Right renal cortex interstitium (tissue), 3 donors: ENCODE measurements around the gene MYH4. TPM values are rescaled to one million over a fixed set of nuclear protein-coding genes. Genes with fewer than 3 reads are reported as not detected.

Experiments
- DNase-seq, 3 donors: peaks; one replicate each; pipeline ENCODE4 v3.0.0-alpha.2; 2013; ENCODE audit warnings: low read depth in 3 of 3, low spot score in 2 of 3
- polyA plus RNA-seq, 3 donors: library from polyadenylated mRNA; unstranded; fragments of 120-200 nt; gene quantifications; one replicate each; pipeline ENCODE4 v1.2.1, GENCODE V29; 2013; ENCODE audit not compliant: insufficient read length in 3 of 3

The MYH4 gene
- polyA plus RNA-seq, 3 donors, result 0.06 to 0.14 (median 0.07) TPM

DNA sequence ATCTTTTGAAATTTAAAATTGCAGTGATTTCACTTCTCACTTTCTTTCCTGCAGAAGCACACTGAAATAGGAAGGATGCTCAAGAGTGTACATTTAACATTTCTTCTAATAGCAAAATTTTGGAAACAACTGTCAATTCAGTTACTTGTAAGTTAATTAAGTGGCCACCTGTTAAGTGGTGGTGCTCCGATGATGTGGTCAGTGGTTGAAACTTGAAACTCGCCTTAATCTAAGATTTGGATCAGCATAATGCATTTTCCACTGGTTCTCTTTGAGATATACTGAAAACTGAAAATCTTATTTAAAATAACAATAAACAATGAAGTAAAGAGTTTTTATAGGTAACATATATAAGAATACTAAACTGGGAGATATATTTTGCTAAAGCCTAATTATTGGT is 40.6 kb downstream of the MYH4 start:
- no peak for DNase-seq

GRCh38 chr17:10421900-10422542 is 47.3 kb downstream of the MYH4 start, which contains the start of gene MYH8:
Gene MYH8 (minus strand): TSS chr17:10421950. CDS start chr17:10420227, 1,723 bp downstream.
- no peak for DNase-seq

- DNase-seq, result no peak
Observed at GRCh38 chr17:10421211-10421610, 48.1 kb downstream of the MYH4 start.

GRCh38 chr17:10420811-10421210 is 48.5 kb downstream of the MYH4 start:
- DNase-seq, result no peak

- DNase-seq, result no peak
Observed at GRCh38 chr17:10417431-10417830, 51.9 kb downstream of the MYH4 start.

DNA sequence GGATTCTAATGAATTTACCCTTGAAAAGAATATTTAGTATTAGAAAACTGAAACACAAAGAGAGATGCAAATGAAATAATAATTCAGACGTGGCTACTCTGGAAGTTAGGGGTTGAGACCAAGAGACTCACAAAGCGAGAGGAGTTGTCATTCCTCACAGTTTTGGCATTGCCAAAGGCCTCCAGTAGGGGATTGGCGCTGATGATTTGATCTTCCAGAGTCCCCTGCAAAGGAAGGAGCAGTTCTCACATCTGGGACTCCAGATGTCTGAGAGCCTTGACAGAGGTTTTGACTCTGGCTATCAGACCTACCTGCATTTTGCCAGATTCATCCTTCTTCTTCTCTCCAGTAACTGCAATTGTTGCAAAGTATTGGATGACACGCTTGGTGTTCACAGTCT is 54.2 kb downstream of the MYH4 start:
- DNase-seq, result no peak

DNA sequence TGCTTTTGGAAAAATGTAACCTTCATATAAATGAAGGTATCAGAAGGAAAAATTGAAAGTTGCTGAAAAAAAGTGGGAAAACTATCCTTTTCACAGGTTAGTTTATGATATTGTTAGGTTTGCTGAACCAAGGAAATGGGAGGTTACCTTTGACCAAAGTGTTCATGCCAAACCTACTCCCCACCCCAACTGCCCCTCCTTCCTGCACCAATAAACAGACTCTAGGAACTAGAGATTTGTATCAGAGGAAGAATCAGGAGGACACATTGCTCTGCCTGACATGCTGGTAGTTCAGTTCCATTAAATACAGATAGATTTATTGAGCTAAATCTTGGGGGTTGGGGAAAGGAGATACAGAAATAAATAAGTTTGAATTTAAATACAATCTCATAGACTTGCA is 65.8 kb downstream of the MYH4 start:
- no peak for DNase-seq

DNA sequence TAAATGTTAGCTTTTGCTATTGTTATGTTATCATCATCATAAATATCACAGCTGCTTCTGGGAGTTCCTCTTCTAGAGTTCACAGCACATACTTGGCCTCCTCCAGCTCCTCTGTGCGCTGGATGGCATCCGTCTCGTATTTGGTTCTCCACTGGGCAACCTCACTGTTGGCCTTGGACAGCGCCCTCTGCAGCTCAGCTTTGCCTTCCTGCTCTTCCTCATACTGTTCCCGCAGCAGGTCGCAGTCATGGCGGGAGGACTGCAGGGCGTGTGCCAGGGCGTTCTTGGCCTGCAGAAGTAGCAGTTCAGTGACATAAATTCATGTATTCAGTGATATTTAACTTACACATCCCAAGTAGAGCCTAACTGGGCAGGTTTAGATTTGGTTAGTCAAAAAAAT is 71.0 kb downstream of the MYH4 start:
- DNase-seq, result no peak

DNA sequence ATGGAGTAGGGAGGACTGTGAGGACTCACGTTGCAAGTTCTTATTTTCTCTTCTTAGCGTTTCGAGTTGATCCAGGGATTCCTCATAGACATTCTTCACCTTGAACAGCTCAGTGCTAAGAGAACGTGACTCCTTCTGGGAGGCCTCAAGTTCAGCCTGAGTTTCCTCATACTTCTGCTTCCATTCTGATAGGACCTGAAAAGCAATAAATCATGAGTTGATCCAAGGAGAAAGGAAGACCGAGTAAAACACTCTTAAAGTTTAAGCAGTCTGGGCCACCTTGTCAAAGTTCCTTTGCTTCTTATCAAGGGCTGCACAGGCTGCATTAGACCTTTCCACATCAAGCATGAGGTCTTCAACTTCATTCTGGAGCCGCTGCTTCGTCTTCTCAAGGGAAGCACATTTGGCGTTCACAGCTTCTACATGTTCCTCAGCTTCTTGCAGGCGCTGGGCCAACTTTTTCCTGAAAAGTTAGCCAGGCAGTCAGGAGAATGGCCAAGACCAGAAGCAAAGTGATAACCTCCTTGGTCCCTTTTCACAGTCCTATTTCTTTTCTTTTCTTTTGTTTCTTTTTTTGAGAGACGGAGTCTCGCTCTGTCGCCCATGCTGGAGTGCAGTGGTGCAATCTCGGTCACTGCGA is 72.7 kb downstream of the MYH4 start:
- DNase-seq, result no peak

DNA sequence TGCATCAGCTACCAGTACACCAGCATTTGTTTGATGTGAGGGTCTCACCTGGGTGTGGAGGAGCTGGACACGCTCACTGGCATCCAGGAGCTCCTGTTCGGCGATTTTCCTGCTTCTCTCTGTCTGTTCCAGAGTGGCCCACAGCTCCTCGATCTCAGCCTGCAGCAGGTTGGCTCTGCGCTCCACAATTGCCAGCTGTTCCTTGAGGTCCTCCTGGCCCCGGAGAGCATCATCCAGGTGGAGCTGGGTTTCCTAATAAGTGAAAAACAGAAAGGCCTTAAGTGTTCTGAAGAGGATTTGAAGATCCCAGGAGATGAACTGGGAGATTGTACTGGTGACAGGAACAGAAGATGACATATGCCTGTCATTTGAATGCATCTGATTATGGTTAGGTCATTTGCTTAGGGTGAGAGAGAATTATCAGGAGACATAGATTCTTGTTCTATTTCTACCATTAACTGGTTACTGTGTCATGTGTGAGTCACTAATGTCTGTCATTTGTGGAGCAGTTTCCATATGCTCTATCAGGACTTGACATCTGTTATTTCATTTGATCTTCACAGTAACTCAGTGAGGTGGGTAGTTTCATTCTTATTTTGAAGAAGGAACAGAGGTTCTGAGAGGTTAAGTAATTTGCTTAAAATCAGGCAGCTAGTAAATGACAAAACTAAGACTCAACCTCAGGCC is 75.0 kb downstream of the MYH4 start:
- no peak for DNase-seq

Other genes with a start within 250 kb of the MYH4 start
- gene MYH13, start 96.6 kb downstream of the MYH4 start, polyA plus RNA-seq, result under 1 TPM; 0.12 to 0.26 (median 0.14) TPM
- gene MYH8, start 47.6 kb downstream of the MYH4 start, polyA plus RNA-seq, result 1 to 10 TPM in 1 of 3 donors, under 1 TPM in 2; 0.67 to 1.3 (median 0.88) TPM
- under 1 TPM in 1 of 3 donors, not detected in 2; 0.03 TPM for gene MYH1, start 49.0 kb upstream of the MYH4 start, polyA plus RNA-seq
- gene MYH2, start 80.1 kb upstream of the MYH4 start, polyA plus RNA-seq, result under 1 TPM in 1 of 3 donors, not detected in 2; 0.03 TPM
- gene MYH3, start 187.8 kb upstream of the MYH4 start, polyA plus RNA-seq, result 1 to 10 TPM; 1.6 to 3.0 (median 2.9) TPM
- 10 to 100 TPM; 37.8 to 40.9 (median 40.0) TPM for gene SCO1, start 228.0 kb upstream of the MYH4 start, polyA plus RNA-seq
- gene ADPRM, start 228.0 kb upstream of the MYH4 start, polyA plus RNA-seq, result 10 to 100 TPM; 17.1 to 20.9 (median 18.1) TPM